ENCODE data around the gene MACROH2A1.

MACROH2A1 gene

GRCh38 chr5:135437422-135437795 is 38.4 kb upstream of the MACROH2A1 start:
- H3K9me2 ChIP-seq (replicated peaks; ENCODE audit: insufficient read depth, low read length), result no peaks in the 10 kb centered on the region
- H3K27me3 ChIP-seq (replicated peaks; ENCODE audit: insufficient read depth, low read length), result no peaks in the 10 kb centered on the region
- H3K9me3 ChIP-seq (replicated peaks; ENCODE audit: insufficient read depth, low read length), result no peaks in the 10 kb centered on the region
- H3K79me2 ChIP-seq (ENCODE audit: low read length), result no peaks in the 10 kb centered on the region
- H3F3A ChIP-seq (ENCODE audit: insufficient read depth, low read length), result no peaks in the 10 kb centered on the region
- no peak overlapping the region for H3K4me2 ChIP-seq (ENCODE audit: low read depth, low read length)
- H4K20me1 ChIP-seq (ENCODE audit: insufficient read depth, low read length), result no peaks in the 10 kb centered on the region
- no peak for TF ChIP-seq EZH2phosphoT487 (IDR thresholded peaks at IDR 0.05; ENCODE audit: low read length)
- TF ChIP-seq CTCF (IDR thresholded peaks at IDR 0.05; ENCODE audit: low read length), result no peak
- TF ChIP-seq EZH2 (optimal IDR thresholded peaks at IDR 0.05; ENCODE audit: low read depth, low read length), result no peak
- no peak overlapping the region for H3K9ac ChIP-seq (ENCODE audit: low read length)
- no peak overlapping the region for H3K27ac ChIP-seq (ENCODE audit: low read length)
- no peak for DNase-seq
- H3K36me3 ChIP-seq (replicated peaks; ENCODE audit: insufficient read depth, low read length), result no peaks in the 10 kb centered on the region
- no peak overlapping the region for H3K4me3 ChIP-seq (ENCODE audit: low read length)
- no peak overlapping the region for H2AFZ ChIP-seq (ENCODE audit: low read length)
- H3K4me1 ChIP-seq (ENCODE audit: low read length), result no peaks in the 10 kb centered on the region

- Histone ChIP-seq H2AFZ (ENCODE audit: low read length) (no peak overlapping the region), H3K79me2 (ENCODE audit: low read length) (no peaks in the 10 kb centered on the region), H4K20me1 (ENCODE audit: insufficient read depth, low read length) (no peaks in the 10 kb centered on the region), H3K9me2 (replicated peaks; ENCODE audit: insufficient read depth, low read length) (no peaks in the 10 kb centered on the region), H3K36me3 (replicated peaks; ENCODE audit: insufficient read depth, low read length) (no peaks in the 10 kb centered on the region), H3K4me2 (ENCODE audit: low read depth, low read length) (no peak overlapping the region), H3K27ac (ENCODE audit: low read length) (no peak overlapping the region), H3K27me3 (replicated peaks; ENCODE audit: insufficient read depth, low read length) (no peaks in the 10 kb centered on the region), H3K9me3 (replicated peaks; ENCODE audit: insufficient read depth, low read length) (no peaks in the 10 kb centered on the region), H3K4me1 (ENCODE audit: low read length) (no peaks in the 10 kb centered on the region), H3F3A (ENCODE audit: insufficient read depth, low read length) (no peaks in the 10 kb centered on the region), H3K9ac (ENCODE audit: low read length) (no peak overlapping the region), H3K4me3 (ENCODE audit: low read length) (no peak overlapping the region)
- no peak for TF ChIP-seq CTCF (IDR thresholded peaks at IDR 0.05; ENCODE audit: low read length)
- TF ChIP-seq EZH2phosphoT487 (IDR thresholded peaks at IDR 0.05; ENCODE audit: low read length), result no peak
- TF ChIP-seq EZH2 (optimal IDR thresholded peaks at IDR 0.05; ENCODE audit: low read depth, low read length), result no peak
- DNase-seq, result no peak
Measured at GRCh38 chr5:135436951-135437418, 38.0 kb upstream of the MACROH2A1 start.

GRCh38 chr5:135435467-135436330 is 36.7 kb upstream of the MACROH2A1 start:
- no peak overlapping the region for H2AFZ ChIP-seq (ENCODE audit: low read length)
- no peaks in the 10 kb centered on the region for H3K79me2 ChIP-seq (ENCODE audit: low read length)
- no peaks in the 10 kb centered on the region for H3K27me3 ChIP-seq (replicated peaks; ENCODE audit: insufficient read depth, low read length)
- H3K36me3 ChIP-seq (replicated peaks; ENCODE audit: insufficient read depth, low read length), result no peaks in the 10 kb centered on the region
- no peaks in the 10 kb centered on the region for H4K20me1 ChIP-seq (ENCODE audit: insufficient read depth, low read length)
- no peak overlapping the region for H3K4me2 ChIP-seq (ENCODE audit: low read depth, low read length)
- H3F3A ChIP-seq (ENCODE audit: insufficient read depth, low read length), result no peaks in the 10 kb centered on the region
- no peak overlapping the region for H3K27ac ChIP-seq (ENCODE audit: low read length)
- H3K4me1 ChIP-seq (ENCODE audit: low read length), result no peaks in the 10 kb centered on the region
- H3K9ac ChIP-seq (ENCODE audit: low read length), result no peak overlapping the region
- DNase-seq, result no peak
- no peak overlapping the region for H3K4me3 ChIP-seq (ENCODE audit: low read length)
- TF ChIP-seq CTCF (IDR thresholded peaks at IDR 0.05; ENCODE audit: low read length) (no peak), EZH2phosphoT487 (IDR thresholded peaks at IDR 0.05; ENCODE audit: low read length) (no peak), EZH2 (optimal IDR thresholded peaks at IDR 0.05; ENCODE audit: low read depth, low read length) (no peak)
- no peaks in the 10 kb centered on the region for H3K9me2 ChIP-seq (replicated peaks; ENCODE audit: insufficient read depth, low read length)
- no peaks in the 10 kb centered on the region for H3K9me3 ChIP-seq (replicated peaks; ENCODE audit: insufficient read depth, low read length)
